Fibroblast of lung (primary cell): ENCODE results near the gene MGST3. TPM values are rescaled to one million over a fixed set of nuclear protein-coding genes. Genes with fewer than 3 reads are reported as not detected.

ENCODE experiments used
- DNase-seq, 2 donors: peaks; one replicate each; pipeline versions ENCODE4 v3.0.0 to v3.0.0-alpha.2; 2010; ENCODE audit warnings: low read depth in 2 of 2
- H2AFZ ChIP-seq: 2 replicates; pipeline ENCODE4 v1.5.1; 2012; ENCODE audit warnings: low read length, control low read depth, inconsistent platforms
- H3K27ac ChIP-seq: 2 replicates; pipeline ENCODE4 v1.5.1; 2011; ENCODE audit warnings: low read length, control low read depth; ENCODE audit not compliant: insufficient read depth
- H3K27me3 ChIP-seq: 2 replicates; pipeline ENCODE4 v1.5.1; 2011; ENCODE audit warnings: mild to moderate bottlenecking, low read length; ENCODE audit not compliant: control insufficient read depth, insufficient read depth
- H3K36me3 ChIP-seq: 2 replicates; pipeline ENCODE4 v1.5.1; 2011; ENCODE audit warnings: low read length; ENCODE audit not compliant: control insufficient read depth, insufficient read depth
- H3K4me1 ChIP-seq: 2 replicates; pipeline ENCODE4 v1.5.1; 2011; ENCODE audit warnings: low read length; ENCODE audit not compliant: control insufficient read depth, insufficient read depth; ENCODE audit errors: extremely low read depth
- H3K4me2 ChIP-seq: 2 replicates; pipeline ENCODE4 v1.5.1; 2011; ENCODE audit warnings: low read length, control low read depth; ENCODE audit not compliant: insufficient read depth; ENCODE audit errors: extremely low read depth
- H3K4me3 ChIP-seq, 4 experiments: fragments of 200-600 bp in 1 of 4; sonication (generic) in 1 of 4; replicated peaks in 1 of 4; 2 replicates each; pipeline ENCODE4 v1.5.1; 2011 to 2016; ENCODE audit warnings: low read length in 4 of 4, low read depth in 3 of 4, mild to moderate bottlenecking in 3 of 4, control low read depth in 2 of 4, inconsistent platforms in 1 of 4, mixed read lengths in 1 of 4; ENCODE audit not compliant: insufficient read depth in 1 of 4; ENCODE audit errors: control extremely low read depth in 1 of 4
- H3K79me2 ChIP-seq: 2 replicates; pipeline ENCODE4 v1.5.1; 2012; ENCODE audit warnings: mild to moderate bottlenecking, low read length, inconsistent platforms; ENCODE audit not compliant: control insufficient read depth, insufficient read depth
- H3K9ac ChIP-seq: 2 replicates; pipeline ENCODE4 v1.5.1; 2011; ENCODE audit warnings: mild to moderate bottlenecking, low read length, control low read depth; ENCODE audit not compliant: insufficient read depth
- H3K9me3 ChIP-seq: 2 replicates; pipeline ENCODE4 v1.5.1; 2012; ENCODE audit warnings: low read depth, low read length; ENCODE audit not compliant: control insufficient read depth, insufficient read depth
- H4K20me1 ChIP-seq: 2 replicates; pipeline ENCODE4 v1.5.1; 2011; ENCODE audit warnings: low read length; ENCODE audit not compliant: control insufficient read depth, insufficient read depth; ENCODE audit errors: extremely low read depth
- EZH2 ChIP-seq: IDR thresholded peaks from 2 replicates; pipeline ENCODE4 v1.5.1; 2012; ENCODE audit warnings: low read length, control low read depth, mild to moderate bottlenecking; ENCODE audit errors: missing control alignments
- polyA plus RNA-seq, 2 donors: library from polyadenylated mRNA; depleted of rRNA in 1 of 2; stranded (reverse) in 1 of 2; unstranded in 1 of 2; fragments of >200 nt; gene quantifications; 2 replicates each; pipeline ENCODE4 v1.2.1, GENCODE V29; 2011 to 2012; ENCODE audit warnings: missing spikeins in 1 of 2
- total RNA-seq: library from RNA; depleted of rRNA; stranded (reverse); fragments of >200 nt; gene quantifications from 2 replicates; pipeline ENCODE4 v1.2.1, GENCODE V29; 2014
- TF ChIP-seq, protein P1 (sequence below), 2 donors: IDR thresholded peaks in 1 of 2; conservative IDR thresholded peaks in 1 of 2; 1 replicate in 1 of 2; 2 replicates in 1 of 2; pipeline ENCODE4 v1.5.1; 2011 to 2012; ENCODE audit warnings: low read length in 2 of 2, control low read depth in 1 of 2, inconsistent platforms in 1 of 2, low read depth in 1 of 2, mild to moderate bottlenecking in 1 of 2

Gene MGST3
- total and polyA plus RNA-seq, 2 donors (not counting 1 experiment from before 2014, with no cell fraction given): 346 to 355 TPM

DNA sequence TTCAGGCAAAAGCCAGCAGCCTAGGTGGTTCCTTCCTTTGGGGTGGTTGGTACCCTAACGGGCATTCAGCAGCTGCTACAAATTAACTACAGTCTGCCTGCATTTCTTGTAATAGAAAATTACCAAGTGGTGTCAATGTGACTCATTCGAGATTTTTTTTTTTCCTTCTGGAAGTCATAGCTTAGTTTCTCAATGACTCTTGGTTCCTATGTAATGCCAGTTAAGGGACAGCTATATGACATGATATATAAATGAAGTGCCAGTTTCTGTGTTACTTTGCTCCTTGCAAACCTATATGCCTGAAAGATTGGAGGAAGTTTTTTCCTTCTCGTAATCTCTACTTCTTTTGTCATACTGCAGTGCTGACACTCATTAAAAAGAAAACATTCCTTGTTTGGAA lies 2.6 kb downstream of the MGST3 start:
- Histone ChIP-seq H3K4me2 (peak overlapping the region; percentile 80), H3K36me3 (peaks cover 1% of the 10 kb centered on the region), H3K27ac (no peak overlapping the region), H3K4me1 (peaks cover 4% of the 10 kb centered on the region), H4K20me1 (no peaks in the 10 kb centered on the region), H2AFZ (no peak overlapping the region), H3K9ac (no peak overlapping the region), H3K27me3 (no peaks in the 10 kb centered on the region), H3K9me3 (no peaks in the 10 kb centered on the region), H3K4me3 (peak overlapping the region in 3 of 4 experiments; percentile 10 to 99 (median 98)), H3K79me2 (peaks cover 53% of the 10 kb centered on the region)
- DNase-seq: peak; percentile 51 to 54
- no peak for TF ChIP-seq EZH2
- TF ChIP-seq, protein P1, sequence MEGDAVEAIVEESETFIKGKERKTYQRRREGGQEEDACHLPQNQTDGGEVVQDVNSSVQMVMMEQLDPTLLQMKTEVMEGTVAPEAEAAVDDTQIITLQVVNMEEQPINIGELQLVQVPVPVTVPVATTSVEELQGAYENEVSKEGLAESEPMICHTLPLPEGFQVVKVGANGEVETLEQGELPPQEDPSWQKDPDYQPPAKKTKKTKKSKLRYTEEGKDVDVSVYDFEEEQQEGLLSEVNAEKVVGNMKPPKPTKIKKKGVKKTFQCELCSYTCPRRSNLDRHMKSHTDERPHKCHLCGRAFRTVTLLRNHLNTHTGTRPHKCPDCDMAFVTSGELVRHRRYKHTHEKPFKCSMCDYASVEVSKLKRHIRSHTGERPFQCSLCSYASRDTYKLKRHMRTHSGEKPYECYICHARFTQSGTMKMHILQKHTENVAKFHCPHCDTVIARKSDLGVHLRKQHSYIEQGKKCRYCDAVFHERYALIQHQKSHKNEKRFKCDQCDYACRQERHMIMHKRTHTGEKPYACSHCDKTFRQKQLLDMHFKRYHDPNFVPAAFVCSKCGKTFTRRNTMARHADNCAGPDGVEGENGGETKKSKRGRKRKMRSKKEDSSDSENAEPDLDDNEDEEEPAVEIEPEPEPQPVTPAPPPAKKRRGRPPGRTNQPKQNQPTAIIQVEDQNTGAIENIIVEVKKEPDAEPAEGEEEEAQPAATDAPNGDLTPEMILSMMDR (conservative IDR thresholded peaks at IDR 0.05 in 1 of 2, IDR thresholded peaks at IDR 0.05 in 1 of 2; ENCODE audit: low read depth in 1 of 2, low read length in 2 of 2): no peak

DNA sequence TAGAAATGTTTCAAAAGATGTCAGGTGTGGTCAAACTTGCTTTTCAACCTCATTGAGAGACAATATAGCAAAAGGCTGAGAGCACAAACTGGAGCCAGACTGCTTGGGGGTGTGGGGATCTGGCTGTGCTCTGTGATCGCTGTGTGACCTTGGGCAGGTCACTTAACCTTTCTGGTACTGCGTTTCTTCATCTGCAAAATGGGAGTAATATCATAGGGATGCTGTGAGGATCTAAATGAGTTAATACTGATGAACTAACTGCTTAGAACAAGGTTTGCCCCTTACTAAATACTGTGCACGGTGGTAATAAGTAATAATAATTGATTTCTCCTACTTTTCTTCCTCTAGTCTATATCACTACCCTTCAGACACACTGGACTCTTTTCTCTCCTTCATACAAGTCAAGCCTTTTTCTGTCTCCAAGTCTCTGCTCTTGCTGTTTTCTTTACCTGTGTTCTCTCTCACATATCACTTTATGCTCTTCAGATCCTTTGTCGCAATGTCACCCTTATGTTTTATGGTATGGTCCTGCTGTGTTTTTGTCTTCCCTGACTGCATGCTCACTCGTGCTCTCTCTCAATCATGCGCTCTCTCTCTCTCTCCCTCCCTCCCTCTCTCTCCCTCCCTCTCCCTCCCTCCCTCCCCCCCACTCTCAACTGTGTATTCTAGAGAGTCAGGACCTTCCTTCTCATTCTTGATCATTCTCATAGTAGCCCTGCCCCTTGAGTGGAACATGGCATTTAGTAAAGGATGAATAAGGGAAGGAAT lies 3.3 kb downstream of the MGST3 start:
- Histone ChIP-seq H3K27me3 (no peaks in the 10 kb centered on the region), H4K20me1 (no peaks in the 10 kb centered on the region)

DNA sequence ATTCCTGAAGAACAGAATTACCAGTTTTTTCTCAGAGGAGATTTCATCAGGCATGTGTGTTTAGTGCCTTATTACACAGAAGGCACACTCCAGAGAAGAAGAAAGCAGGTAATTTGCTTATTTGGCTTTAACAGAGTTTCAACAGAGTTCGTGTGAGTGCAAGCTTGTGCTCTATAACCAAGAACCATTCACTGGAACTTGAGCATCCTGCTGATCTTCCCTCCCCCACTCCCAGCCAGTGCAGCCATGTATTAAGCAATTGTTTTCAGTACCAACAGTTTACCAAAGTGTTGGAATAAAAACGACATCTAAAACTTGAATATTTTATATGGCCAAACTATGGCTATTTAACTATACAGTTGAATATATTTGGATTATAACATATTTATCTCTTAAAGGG lies 4.3 kb downstream of the MGST3 start:
- no peak overlapping the region for H3K9ac ChIP-seq
- no peak overlapping the region for H3K27ac ChIP-seq
- no peak overlapping the region for H3K4me3 ChIP-seq
- H3K4me2 ChIP-seq: no peak overlapping the region
- peaks cover 7% of the 10 kb centered on the region for H3K4me1 ChIP-seq
- no peak overlapping the region for H2AFZ ChIP-seq
- peaks cover 3% of the 10 kb centered on the region for H3K36me3 ChIP-seq
- H3K9me3 ChIP-seq: no peaks in the 10 kb centered on the region
- no peak for DNase-seq
- TF ChIP-seq, protein P1 (conservative IDR thresholded peaks at IDR 0.05 in 1 of 2, IDR thresholded peaks at IDR 0.05 in 1 of 2; ENCODE audit: low read depth in 1 of 2, low read length in 2 of 2): no peak
- TF ChIP-seq EZH2: no peak
- H3K79me2 ChIP-seq: peaks cover 68% of the 10 kb centered on the region
- H4K20me1 ChIP-seq: no peaks in the 10 kb centered on the region
- no peaks in the 10 kb centered on the region for H3K27me3 ChIP-seq

More for the DNA sequence above, 3.3 kb downstream of the MGST3 start:
- Histone ChIP-seq H3K4me2 (peak overlapping the region; percentile 80), H2AFZ (no peak overlapping the region), H3K27ac (peak overlapping the region; percentile 6), H3K4me3 (peak overlapping the region in 1 of 4 experiments; percentile 99), H3K36me3 (peaks cover 3% of the 10 kb centered on the region), H3K4me1 (peaks cover 4% of the 10 kb centered on the region), H3K9ac (no peak overlapping the region), H3K79me2 (peaks cover 60% of the 10 kb centered on the region), H3K9me3 (no peaks in the 10 kb centered on the region)
- no peak for TF ChIP-seq EZH2
- TF ChIP-seq, protein P1 (conservative IDR thresholded peaks at IDR 0.05 in 1 of 2, IDR thresholded peaks at IDR 0.05 in 1 of 2; ENCODE audit: low read depth in 1 of 2, low read length in 2 of 2): no peak
- no peak for DNase-seq
